ENCODE results near the gene OTUD6A. TPM values are rescaled to one million over a fixed set of nuclear protein-coding genes. Genes with fewer than 3 reads are reported as not detected.

The OTUD6A gene, protein sequence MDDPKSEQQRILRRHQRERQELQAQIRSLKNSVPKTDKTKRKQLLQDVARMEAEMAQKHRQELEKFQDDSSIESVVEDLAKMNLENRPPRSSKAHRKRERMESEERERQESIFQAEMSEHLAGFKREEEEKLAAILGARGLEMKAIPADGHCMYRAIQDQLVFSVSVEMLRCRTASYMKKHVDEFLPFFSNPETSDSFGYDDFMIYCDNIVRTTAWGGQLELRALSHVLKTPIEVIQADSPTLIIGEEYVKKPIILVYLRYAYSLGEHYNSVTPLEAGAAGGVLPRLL
- not detected for total RNA-seq

DNA sequence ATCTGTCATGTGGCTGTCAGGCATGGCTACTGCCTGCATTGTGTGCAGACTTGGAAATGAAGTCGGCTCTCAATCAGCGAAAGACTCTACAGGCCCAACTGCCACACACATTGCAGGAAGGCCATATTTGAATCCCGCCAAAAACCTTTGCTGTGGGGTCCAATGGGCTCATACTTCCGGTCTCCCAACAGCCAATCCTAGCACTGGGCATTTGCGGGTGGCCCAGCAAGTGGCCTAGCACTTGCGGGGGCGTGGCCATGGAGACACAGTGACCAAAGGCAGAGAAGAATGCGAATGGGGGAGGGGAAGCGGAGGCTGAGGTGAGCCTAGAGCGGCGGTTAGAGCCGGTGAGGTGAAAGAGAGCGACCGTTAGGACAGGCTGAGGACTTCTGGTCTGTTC, at the start of gene OTUD6A:
Gene OTUD6A, plus strand, starts transcription at position 382 of the 400 bp plus-strand sequence. CDS start 68 bp downstream, outside the sequence.
- no peak for DNase-seq (ENCODE audit: low spot score)

DNA sequence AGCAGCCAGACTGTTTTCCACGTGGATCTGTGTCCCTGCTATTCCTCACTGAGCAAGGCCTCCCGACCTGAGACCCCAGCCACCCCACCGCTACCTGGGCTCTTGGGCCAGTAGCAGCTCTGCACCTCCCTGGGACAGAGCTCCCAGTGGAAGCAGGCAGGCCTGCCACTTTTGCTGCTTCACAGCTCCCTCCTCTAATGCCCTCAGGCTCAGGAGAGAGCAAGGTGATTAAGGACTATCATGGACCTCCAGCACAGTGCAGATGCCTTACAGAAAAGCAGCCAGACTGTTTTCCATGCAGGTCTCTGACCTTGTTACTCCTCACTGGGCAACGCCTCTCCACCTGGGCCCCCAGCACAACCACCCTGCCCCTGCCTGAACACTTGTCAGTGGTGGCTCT, 49.5 kb upstream of the OTUD6A start:
- DNase-seq (ENCODE audit: low spot score) = no peak

DNA sequence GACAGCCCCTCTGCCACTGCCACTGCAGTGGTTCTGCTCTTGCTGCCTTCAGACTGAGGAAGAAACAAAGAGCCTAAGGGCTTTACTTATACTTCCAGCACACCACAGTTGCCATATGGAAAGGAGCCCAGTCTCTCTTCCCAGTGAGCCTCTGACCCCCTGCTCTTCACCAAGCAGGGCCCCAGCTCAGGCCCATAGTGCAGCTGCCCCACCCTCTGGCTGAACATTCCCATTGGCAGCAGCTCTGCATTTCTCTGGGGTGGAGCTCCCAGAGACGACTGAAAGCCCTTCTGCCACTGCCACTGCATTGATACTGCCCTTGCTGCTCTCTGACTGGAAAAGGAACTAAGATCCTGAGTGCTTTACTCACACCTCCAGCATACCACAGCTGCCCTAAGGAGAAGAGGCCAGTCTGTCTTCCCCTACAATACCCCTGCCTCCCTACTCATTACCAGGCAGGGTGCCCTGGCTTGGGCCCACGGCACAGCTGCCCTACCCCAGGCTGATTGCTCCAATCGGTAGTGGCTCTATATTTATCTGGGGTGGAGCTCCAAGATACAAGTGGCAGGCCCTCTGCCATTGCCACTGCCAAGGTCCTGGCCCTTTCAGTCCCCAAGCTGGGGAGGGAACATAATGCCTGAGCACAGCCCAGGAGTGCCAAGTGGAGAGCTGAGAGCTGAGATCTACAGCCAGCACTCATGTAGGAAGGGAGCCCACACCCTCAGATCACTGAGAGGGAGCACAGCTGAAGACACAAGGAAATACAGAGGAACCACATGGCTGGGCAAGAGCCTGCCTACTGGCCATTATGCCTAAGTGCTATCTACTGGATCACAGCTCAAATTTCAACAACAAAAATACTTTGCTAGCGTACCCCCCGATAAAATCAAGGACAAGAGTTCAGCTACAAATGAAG, 48.5 kb upstream of the OTUD6A start:
- no peak for DNase-seq (ENCODE audit: low spot score)

DNA sequence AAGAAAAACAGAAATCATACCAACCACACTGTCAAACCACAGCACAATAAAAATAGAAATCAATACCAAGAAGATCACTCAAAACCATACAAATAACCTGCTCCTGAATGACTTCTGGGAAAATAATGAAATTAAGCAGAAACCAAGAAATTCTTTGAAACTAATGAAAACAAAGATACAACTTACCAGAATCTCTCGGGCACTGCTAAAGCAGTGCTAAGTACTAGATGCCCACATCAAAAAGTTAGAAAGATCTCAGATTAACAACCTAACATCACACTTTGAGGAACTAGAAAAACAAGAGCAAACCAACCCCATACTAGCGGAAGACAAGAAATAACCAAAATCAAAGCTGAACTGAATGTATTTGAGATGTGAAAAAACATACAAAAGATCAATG, 45.7 kb upstream of the OTUD6A start:
- no peak for DNase-seq (ENCODE audit: low spot score)

DNA sequence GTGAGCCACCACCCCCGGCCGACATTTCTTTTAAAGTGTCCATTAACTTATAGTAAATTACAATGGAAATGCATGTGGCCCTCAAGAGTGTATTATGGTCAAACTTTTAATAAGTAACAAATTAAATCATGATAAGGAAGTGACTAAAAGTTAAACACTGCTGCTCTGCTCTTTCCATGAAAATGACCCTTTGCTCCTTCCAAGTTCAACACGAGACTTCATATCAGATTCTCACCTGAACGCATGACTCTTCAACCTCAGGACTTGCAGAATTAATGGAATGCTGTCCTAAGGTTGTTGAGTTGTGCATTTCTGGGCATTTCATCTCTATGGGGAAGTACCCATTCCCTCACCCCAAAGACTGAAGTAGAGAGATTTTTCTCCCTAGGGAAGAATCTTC, 39.6 kb upstream of the OTUD6A start:
- no peak for DNase-seq (ENCODE audit: low spot score)

DNA sequence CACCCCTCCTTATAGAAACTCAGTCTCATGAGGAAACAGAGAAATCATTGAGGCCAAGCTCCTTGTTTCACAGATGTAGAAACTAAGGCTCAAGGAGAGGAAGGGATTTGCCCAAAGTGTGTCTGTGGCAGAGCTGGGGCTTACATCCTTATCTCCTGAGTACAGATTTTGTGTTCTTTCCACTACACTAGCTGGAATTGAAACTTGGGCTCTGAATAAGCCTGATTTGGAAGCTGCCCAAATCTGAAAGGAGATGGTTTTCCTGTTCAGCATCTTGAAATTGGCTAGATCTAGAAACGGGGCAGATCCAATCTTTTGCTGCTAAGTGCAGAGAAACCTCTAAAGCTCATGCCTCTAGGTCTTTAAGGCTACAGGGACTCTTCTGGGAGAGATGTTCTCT, 36.8 kb upstream of the OTUD6A start:
- no peak for DNase-seq (ENCODE audit: low spot score)

DNA sequence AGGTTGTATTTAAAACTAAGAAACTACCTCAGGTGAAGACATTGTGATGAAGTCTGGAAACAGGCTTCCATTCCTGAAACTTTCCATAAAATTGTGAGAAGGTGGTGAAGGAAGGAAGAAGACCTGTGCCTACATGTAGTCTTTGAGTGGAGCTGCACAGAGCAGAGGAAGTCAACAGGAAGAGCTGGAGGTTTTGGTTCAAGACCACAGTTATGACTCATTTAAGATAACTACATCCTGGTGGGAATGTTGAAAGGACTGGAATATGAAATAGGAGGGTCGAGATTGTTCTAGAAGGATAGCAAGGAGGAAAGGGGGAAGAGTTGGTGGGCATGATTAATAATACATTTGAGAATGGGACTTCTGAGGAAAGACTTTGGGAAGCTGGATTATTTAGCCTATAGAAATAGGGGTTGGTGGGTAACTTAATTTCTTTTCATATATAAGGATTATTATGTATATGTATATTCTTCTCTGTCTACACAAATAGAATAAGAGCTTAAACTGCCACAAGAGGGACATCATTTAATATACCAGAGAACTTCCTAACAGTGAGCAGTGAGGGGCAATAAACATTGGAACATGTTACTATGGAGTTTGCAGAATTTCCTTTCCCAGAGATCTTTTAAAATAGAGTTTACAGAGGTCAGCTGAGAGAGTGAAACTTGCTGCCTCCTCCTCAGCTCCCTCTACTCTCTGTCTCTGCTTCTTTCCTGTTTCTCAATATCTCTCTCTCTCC, 36.0 kb upstream of the OTUD6A start:
- DNase-seq (ENCODE audit: low spot score) = no peak

DNA sequence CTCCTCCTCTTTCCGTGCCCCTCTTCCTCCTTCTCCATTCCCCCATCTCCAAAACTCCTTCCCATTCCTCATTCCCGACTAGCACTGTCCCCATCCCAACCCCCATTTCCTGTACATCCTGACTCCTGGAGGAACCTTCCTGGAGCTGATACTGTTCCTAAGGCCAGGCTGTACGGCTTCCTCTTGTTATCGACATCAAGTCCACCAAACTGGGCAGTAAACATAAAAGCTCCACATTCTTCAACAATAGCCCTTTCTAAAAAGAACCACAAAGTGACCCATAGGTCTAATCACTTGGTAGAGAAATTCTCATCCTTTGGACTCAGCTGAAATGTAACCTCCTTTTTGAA, 35.4 kb upstream of the OTUD6A start:
- DNase-seq (ENCODE audit: low spot score) = no peak

DNA sequence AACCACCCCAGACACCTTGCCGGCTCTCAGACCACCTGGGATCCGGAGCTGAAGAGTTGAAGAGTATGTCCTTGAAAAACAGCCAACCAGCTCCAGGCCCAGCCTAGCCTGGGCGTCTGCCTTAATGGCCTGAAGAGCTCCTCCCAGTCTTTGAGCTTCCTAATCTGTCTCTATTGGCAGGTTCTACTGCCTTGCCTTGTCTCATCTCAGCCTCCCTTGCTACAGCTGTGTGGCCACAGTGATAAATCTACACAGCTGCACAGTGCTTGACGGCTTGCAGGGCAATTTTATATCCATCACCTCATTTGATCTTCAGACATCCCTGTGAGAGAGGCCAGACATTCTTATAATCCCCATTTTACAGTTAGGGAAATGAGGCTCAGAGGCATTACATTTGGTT, 32.4 kb upstream of the OTUD6A start:
- DNase-seq (ENCODE audit: low spot score) = no peak

DNA sequence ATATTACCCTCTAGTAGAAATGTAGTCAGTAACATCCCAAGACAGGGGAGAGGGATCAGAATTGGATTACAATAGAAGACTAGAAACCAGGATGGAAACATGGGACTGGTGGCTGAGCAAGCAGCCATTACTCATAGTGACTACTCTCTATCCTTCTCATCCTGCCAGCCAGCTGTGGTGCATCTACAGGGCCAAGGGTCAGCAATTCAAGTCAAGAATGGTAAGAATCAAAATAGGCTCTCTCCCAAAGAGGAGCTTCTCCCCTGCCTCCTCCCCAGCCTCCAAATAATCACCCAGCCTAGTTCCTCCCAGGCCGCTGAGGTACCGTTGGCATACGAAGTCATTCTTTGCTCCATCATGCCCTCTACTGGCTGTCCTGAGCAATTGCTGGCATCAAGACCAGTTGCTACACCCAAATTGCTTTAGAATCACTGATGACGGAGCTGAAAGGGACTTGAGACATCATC, 31.9 kb upstream of the OTUD6A start:
- no peak for DNase-seq (ENCODE audit: low spot score)

DNA sequence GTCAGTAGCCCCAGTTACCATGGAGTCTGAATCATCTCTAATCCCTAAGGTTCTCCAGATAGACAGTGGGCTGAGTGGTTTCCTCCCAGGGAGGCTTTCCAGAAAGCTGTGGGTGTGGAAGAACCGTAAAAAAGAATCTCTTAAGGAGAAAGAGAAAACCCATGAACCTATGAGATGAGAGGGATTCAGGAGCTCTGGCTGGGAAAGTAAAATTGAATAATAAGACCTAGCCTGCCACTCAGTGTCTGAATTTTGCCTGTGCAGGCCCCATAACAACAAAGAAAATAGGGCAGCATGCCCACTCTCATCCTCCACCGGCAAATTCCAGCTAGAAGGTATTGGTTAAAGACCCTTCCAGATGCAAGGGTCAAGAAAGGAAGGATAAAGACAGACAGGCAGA, 29.5 kb upstream of the OTUD6A start:
- no peak for DNase-seq (ENCODE audit: low spot score)

DNA sequence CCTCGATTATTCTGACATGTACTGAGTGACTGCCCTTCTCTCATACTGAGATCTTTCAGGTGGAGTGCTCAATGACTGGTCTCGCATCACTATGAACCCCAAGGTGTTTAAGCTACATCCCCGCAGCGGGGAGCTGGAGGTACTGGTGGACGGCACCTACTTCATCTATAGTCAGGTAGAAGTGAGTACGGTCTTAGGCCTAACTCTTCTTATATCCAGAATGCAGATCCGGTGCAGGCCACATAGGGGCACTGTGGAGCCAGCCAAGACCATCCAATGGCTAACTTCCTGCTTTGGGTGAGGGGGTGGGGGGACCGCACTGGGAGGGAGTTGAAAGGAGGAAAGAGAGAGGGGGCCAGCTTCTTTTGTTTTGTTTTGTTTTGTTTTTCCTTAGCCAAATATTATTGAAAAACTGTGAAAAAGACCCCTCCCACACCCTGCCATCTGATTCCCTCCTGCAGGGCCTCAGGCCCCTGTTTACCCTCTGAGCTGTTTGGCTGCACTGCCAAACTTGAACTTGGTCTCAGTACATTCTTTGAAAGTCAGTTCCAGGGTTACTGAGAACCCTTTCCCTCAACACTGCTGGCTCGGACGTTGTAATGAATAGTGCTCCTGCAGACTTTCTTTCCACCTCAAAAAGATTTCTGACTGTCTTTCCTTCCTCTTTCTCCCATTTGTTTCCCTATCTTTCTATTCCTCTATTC, 28.8 kb upstream of the OTUD6A start:
- DNase-seq (ENCODE audit: low spot score) = no peak

DNA sequence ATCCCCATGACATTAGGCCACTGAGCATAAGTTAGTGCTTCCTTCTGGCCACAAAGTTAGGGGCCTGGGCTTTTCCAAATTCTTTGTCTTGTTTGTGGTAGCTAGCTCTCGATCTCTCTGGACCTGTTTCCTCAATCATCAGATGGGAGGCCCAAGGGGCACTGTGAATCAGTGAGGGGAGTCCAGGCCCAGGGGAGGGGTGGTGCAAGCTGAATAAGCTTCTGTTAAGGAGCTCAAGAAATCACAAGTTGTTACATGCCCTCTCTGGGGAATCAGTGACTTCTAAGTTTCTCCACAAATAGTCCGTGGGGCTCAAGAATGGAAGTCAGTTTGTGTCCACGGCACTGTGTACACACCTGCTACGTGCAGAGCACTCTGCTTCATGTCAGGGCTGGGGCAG, 27.6 kb upstream of the OTUD6A start:
- DNase-seq (ENCODE audit: low spot score) = no peak

DNA sequence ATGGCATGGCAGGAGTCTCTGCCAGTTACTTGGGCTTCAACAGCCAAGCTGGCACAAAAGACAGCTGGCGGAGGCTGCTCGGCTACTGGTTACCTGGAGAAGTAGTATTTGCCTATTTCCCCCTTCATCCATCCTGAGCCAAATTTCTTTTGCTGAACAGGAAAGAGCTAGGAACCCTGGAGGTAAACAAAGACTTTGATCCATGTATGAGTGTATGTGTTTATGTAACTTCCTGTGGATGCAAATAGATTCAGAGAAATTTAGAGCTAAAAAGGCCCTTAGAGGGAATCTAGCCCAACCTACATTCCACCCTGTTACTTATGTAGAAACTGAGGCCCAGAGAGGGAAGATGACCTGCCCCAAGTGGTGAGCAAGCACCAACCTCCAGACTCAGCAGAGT, 23.7 kb upstream of the OTUD6A start:
- DNase-seq (ENCODE audit: low spot score) = no peak

DNA sequence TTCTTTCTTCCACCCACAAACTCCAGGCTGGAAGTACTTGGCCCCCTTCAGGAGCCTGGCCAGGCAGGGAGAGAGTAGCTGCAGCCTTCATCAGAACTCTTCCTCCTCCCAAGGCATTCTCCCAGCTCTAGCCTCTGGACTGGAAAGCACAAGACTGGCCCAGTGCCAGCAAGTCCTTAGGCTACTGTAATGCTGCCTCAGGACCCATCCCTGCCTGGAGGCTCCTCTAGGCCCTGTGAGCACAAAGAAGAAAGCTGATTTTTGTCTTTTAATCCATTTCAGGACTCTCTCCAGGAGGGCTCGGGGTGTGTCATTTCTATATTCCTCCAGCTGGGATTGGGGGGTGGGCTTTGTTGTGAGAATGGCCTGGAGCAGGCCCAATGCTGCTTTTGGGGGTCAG, 23.3 kb upstream of the OTUD6A start:
- DNase-seq (ENCODE audit: low spot score) = no peak

DNA sequence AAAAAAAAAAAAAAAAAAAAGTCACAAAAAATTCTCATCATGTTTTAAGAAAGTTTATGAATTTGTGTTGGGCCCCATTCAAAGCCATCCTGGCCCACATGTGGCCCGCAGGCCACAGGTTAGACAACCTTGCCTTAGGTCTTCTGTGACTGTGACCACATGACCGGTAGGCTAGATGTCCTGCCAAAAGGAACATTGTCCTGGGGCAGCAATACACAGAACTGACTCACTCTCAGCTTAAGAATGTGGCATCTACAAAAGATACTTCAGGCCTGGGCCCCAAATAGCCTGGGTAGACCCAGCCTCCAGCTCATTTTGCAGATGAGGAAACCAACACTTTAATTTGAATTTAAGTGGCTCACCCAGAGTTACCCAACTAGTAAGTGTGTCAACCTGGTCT, 22.5 kb upstream of the OTUD6A start:
- DNase-seq (ENCODE audit: low spot score) = no peak

DNA sequence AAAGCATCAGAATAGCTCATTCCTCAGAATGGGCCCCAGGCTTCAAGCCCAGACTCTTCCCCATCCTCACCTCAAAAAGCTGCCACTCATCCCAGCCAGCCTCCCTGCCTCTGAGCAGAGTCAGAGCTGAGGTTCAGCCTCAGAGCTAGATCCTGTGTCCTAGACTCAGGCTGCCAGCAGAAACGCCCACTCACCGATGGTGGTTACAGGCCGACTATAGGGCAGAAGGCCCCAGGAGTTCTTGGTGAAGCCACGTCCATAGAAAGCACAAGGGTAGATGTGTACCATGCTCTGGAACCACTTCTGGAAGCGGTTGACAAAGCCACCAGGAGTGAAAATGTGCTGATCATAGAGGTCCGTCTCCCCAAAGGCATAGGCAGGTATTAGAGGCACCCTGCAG, 20.3 kb upstream of the OTUD6A start:
- no peak for DNase-seq (ENCODE audit: low spot score)

DNA sequence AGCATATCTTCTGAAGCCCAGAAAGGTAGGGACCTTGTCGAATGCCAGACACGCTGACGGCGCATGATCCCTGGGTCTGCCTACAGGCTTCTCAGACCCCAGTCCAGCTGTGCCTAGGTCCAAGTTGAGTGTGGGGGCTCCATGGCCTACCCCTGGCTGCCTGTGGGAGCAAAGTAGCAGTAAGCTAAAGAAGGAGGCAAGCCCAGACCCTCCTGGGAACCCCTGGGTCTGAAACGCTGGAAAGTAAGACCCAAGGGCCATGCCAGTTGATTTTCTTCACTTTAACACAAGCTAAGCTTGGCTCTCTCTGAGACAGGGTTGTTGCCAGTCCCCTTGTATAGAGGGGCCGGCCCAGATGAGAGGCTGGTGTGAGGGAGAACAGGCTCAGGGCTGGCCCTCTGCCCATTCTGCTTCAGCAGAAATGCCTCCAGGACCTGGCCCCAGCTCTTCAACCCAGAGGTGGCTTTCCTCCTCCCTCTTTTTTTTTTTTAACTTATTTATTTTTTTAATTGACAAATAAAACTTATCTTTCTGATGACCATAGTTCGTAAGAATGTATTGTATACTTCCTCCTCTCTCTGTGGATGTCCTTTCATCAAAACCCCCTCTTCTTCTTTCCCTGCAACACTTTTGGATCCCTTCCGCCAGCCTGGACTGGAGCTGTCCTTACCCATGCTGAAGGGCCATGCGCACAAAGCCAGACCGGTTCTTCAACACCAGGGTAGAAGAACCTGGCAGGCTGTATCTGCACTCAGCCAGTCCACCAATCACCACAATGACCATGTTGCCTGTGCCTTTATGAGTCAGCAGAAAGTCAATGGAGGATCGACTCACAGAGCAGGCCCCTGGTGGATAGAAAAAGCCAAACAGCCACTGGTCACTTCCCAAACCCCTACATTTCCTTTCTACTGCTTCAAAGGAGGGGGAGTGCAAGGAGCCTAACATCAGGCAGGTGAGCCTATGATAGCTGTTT, 19.6 kb upstream of the OTUD6A start:
- peak; percentile 46 for DNase-seq (ENCODE audit: low spot score)

DNA sequence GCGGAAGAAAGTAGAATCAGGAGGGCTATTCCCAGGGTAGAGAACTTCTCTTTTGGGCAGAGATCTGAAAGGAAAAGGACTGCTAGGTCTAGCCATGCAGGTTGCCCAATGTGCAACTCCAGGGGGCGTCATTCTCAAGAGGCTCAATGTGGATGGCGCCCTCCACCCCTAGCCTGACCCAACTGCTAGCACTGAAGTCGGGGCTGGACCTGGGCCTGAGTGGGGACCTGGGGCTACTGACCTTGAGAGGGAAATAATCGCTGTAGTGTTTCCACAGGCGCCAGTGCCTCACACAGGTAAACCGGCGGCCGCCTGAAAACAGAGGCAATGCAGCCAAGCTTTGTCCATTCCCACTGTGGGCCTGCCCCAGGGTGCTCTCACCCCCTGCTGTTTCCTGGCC, 18.6 kb upstream of the OTUD6A start:
- peak; percentile 35 for DNase-seq (ENCODE audit: low spot score)

DNA sequence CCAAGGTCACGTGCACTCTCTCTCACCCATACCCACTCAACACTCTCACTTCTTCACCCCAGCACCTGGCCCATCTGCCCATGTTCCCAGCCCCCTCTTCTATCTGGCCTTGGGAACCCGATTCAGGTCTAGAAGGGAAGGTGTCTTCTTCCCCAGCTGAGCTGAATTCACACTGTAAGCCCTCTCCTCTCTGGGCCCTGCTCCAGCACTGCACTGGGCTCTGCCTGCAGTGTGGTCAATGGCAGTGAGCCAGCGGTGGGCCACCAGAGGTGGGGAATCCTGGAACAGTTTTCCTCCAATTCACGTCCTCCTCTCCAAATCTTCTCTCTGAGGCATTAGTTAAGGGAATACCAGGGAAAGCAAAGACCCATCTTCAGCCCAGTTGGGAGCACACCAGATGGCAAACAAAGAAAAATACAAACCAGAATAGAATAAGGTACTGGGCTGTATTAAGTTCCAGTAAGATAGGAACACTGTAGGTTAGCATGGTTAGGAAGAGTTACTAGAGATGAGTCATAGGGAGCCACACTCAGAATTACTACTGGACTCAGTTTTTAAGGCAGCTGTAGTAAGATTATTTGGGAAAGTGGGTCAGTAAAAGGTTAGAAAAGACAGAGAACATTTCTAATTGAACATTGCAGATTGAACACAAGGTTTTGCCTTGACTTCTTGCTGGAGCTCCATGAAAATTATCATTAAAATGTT, 17.6 kb upstream of the OTUD6A start:
- no peak for DNase-seq (ENCODE audit: low spot score)
